MM.1S (cell line): Measurements from ENCODE around the gene NLE1.
"Not testable (repeated sequence)": the region's sequence is repeated elsewhere in the genome, so short reads cannot be mapped to it uniquely, and the experiment has no call there.

Experiments used
- DNase-seq: peaks from one replicate; pipeline ENCODE4 v3.0.0-alpha.2; 2015
- H2AFZ ChIP-seq: fragments of 300-600 bp; sonication (generic); 2 replicates; pipeline ENCODE4 v1.6.0; 2016; ENCODE audit warnings: antibody characterized with exemption, low read length
- H3F3A ChIP-seq: fragments of 300-600 bp; sonication (generic); 2 replicates; pipeline ENCODE4 v1.6.1; 2016; ENCODE audit warnings: mild to moderate bottlenecking, antibody characterized with exemption, low read length, moderate library complexity, mixed read lengths; ENCODE audit not compliant: insufficient read depth
- H3K27ac ChIP-seq: fragments of 300-600 bp; sonication (generic); 2 replicates; pipeline ENCODE4 v1.5.1; 2016; ENCODE audit warnings: mild to moderate bottlenecking, low read length
- H3K27me3 ChIP-seq: fragments of 300-600 bp; sonication (generic); replicated peaks from 2 replicates; pipeline ENCODE4 v1.6.0; 2016; ENCODE audit warnings: low read length; ENCODE audit not compliant: insufficient read depth
- H3K36me3 ChIP-seq: fragments of 300-600 bp; sonication (generic); replicated peaks from 2 replicates; pipeline ENCODE4 v1.6.1; 2016; ENCODE audit warnings: mild to moderate bottlenecking, low read length, mixed read lengths; ENCODE audit not compliant: insufficient read depth
- H3K4me1 ChIP-seq: fragments of 300-600 bp; sonication (generic); 2 replicates; pipeline ENCODE4 v1.6.1; 2016; ENCODE audit warnings: low read length, mixed read lengths
- H3K4me2 ChIP-seq: fragments of 300-600 bp; sonication (generic); 2 replicates; pipeline ENCODE4 v1.6.0; 2016; ENCODE audit warnings: low read depth, low read length
- H3K4me3 ChIP-seq: fragments of 300-600 bp; sonication (generic); 2 replicates; pipeline ENCODE4 v1.5.1; 2016; ENCODE audit warnings: low read length, mixed read lengths
- H3K79me2 ChIP-seq: fragments of 300-600 bp; sonication (generic); 2 replicates; pipeline ENCODE4 v1.6.1; 2016; ENCODE audit warnings: mixed run types, low read length, mixed read lengths
- H3K9ac ChIP-seq: fragments of 300-600 bp; sonication (generic); 2 replicates; pipeline ENCODE4 v1.6.1; 2016; ENCODE audit warnings: low read length, mixed read lengths
- H3K9me2 ChIP-seq: fragments of 300-600 bp; sonication (generic); replicated peaks from 2 replicates; pipeline ENCODE4 v1.6.1; 2016; ENCODE audit warnings: mild to moderate bottlenecking, low read length, mixed read lengths; ENCODE audit not compliant: insufficient read depth
- H3K9me3 ChIP-seq: fragments of 300-600 bp; sonication (generic); replicated peaks from 2 replicates; pipeline ENCODE4 v1.6.1; 2016; ENCODE audit warnings: mild to moderate bottlenecking, low read length, mixed read lengths; ENCODE audit not compliant: insufficient read depth
- H4K20me1 ChIP-seq: fragments of 300-600 bp; sonication (generic); 2 replicates; pipeline ENCODE4 v1.6.1; 2016; ENCODE audit warnings: mild to moderate bottlenecking, low read length, moderate library complexity, mixed read lengths; ENCODE audit not compliant: insufficient read depth
- CTCF ChIP-seq: fragments of 300-600 bp; sonication (generic); IDR thresholded peaks from 2 replicates; pipeline ENCODE4 v1.5.1; 2016; ENCODE audit warnings: antibody characterized with exemption, low read length, mixed read lengths
- EZH2 ChIP-seq: fragments of 300-600 bp; sonication (generic); optimal IDR thresholded peaks from 2 replicates; pipeline ENCODE3; 2017; ENCODE audit warnings: low read depth, mild to moderate bottlenecking, antibody characterized with exemption, low read length, mixed read lengths
- EZH2phosphoT487 ChIP-seq: fragments of 300-600 bp; sonication (generic); IDR thresholded peaks from 2 replicates; pipeline ENCODE4 v1.6.1; 2018; ENCODE audit warnings: antibody characterized with exemption, low read length

The NLE1 gene

GRCh38 chr17:35184274-35184673, 42.2 kb upstream of the NLE1 start:
- Histone ChIP-seq H3K36me3 (no peaks in the 10 kb centered on the region), H3F3A (no peaks in the 10 kb centered on the region), H3K9me2 (no peaks in the 10 kb centered on the region), H2AFZ (no peak overlapping the region), H3K4me2 (no peak overlapping the region), H3K4me3 (no peak overlapping the region), H3K4me1 (no peaks in the 10 kb centered on the region), H3K27ac (no peak overlapping the region), H3K79me2 (no peaks in the 10 kb centered on the region), H3K9ac (no peak overlapping the region), H3K9me3 (no peaks in the 10 kb centered on the region), H3K27me3 (no peaks in the 10 kb centered on the region), H4K20me1 (no peaks in the 10 kb centered on the region)
- no peak for DNase-seq
- TF ChIP-seq CTCF: no peak
- no peak for TF ChIP-seq EZH2phosphoT487
- no peak for TF ChIP-seq EZH2

- TF ChIP-seq CTCF (no peak), EZH2phosphoT487 (no peak), EZH2 (no peak)
- no peak for DNase-seq
- no peak overlapping the region for H3K4me2 ChIP-seq
Measured at GRCh38 chr17:35183332-35183731, 41.2 kb upstream of the NLE1 start.

GRCh38 chr17:35179379-35179778, 37.3 kb upstream of the NLE1 start:
- not testable (repeated sequence) for H3K4me2 ChIP-seq, H3K36me3 ChIP-seq, H3K27me3 ChIP-seq, H2AFZ ChIP-seq, H4K20me1 ChIP-seq, H3K4me1 ChIP-seq, DNase-seq, H3K79me2 ChIP-seq, H3K9me2 ChIP-seq, H3K4me3 ChIP-seq, H3K9ac ChIP-seq, H3F3A ChIP-seq, H3K9me3 ChIP-seq, H3K27ac ChIP-seq

More at GRCh38 chr17:35183332-35183731, 41.2 kb upstream of the NLE1 start:
- Histone ChIP-seq H3F3A (no peaks in the 10 kb centered on the region), H2AFZ (no peak overlapping the region), H3K79me2 (no peaks in the 10 kb centered on the region), H3K4me1 (no peaks in the 10 kb centered on the region), H4K20me1 (no peaks in the 10 kb centered on the region), H3K9ac (no peak overlapping the region), H3K9me2 (no peaks in the 10 kb centered on the region), H3K4me3 (no peak overlapping the region), H3K9me3 (no peaks in the 10 kb centered on the region), H3K27ac (no peak overlapping the region), H3K36me3 (no peaks in the 10 kb centered on the region), H3K27me3 (no peaks in the 10 kb centered on the region)

GRCh38 chr17:35176897-35177296, 34.8 kb upstream of the NLE1 start:
- no peaks in the 10 kb centered on the region for H3K79me2 ChIP-seq
- no peaks in the 10 kb centered on the region for H3F3A ChIP-seq
- no peak overlapping the region for H3K27ac ChIP-seq
- H3K9me3 ChIP-seq: no peaks in the 10 kb centered on the region
- no peak for DNase-seq
- no peak overlapping the region for H2AFZ ChIP-seq
- no peaks in the 10 kb centered on the region for H3K27me3 ChIP-seq
- H4K20me1 ChIP-seq: no peaks in the 10 kb centered on the region
- no peak overlapping the region for H3K4me2 ChIP-seq
- no peak for TF ChIP-seq CTCF
- TF ChIP-seq EZH2: no peak
- no peak for TF ChIP-seq EZH2phosphoT487
- H3K36me3 ChIP-seq: no peaks in the 10 kb centered on the region
- no peak overlapping the region for H3K9ac ChIP-seq
- no peak overlapping the region for H3K4me3 ChIP-seq
- no peaks in the 10 kb centered on the region for H3K4me1 ChIP-seq
- H3K9me2 ChIP-seq: no peaks in the 10 kb centered on the region
